ENCODE data around the gene CSF3R.

Gene CSF3R

GRCh38 chr1:36450270-36450918 lies 32.3 kb downstream of the CSF3R start, which contains the start of gene OSCP1:
Gene OSCP1, minus strand, starts transcription at chr1:36450451. Its CDS starts 82 bp downstream, at chr1:36450369.
- peak within 1 kb of the TSS; percentile 70 for H3K4me3 ChIP-seq (ENCODE audit: low read depth, low read length)
- DNase-seq: peak; percentile 93
- peaks cover 10% of the 10 kb centered on the region for H3K36me3 ChIP-seq (replicated peaks)
- TF ChIP-seq CTCF (IDR thresholded peaks at IDR 0.05; ENCODE audit: low read depth, low read length, missing control alignments): no peak
- in situ Hi-C loops (cut with HindIII; ENCODE audit: low pct_ligation_motif_present, low sequenced_read_pairs): no loop called here
- no peaks in the 10 kb centered on the region for H3K27me3 ChIP-seq (replicated peaks)
- peak within 1 kb of the TSS; percentile 92 for H3K27ac ChIP-seq

GRCh38 chr1:36448530-36449056 lies 34.1 kb downstream of the CSF3R start:
- H3K27ac ChIP-seq: no peak overlapping the region
- no peak overlapping the region for H3K4me3 ChIP-seq (ENCODE audit: low read depth, low read length)
- TF ChIP-seq CTCF (IDR thresholded peaks at IDR 0.05; ENCODE audit: low read depth, low read length, missing control alignments): no peak
- no peaks in the 10 kb centered on the region for H3K27me3 ChIP-seq (replicated peaks)
- no peaks in the 10 kb centered on the region for H3K36me3 ChIP-seq (replicated peaks)
- in situ Hi-C loops (cut with HindIII; ENCODE audit: low pct_ligation_motif_present, low sequenced_read_pairs): no loop called here
- no peak for DNase-seq

GRCh38 chr1:36447450-36447849 lies 35.3 kb downstream of the CSF3R start:
- no peak overlapping the region for H3K27ac ChIP-seq
- in situ Hi-C loops (cut with HindIII; ENCODE audit: low pct_ligation_motif_present, low sequenced_read_pairs): no loop called here
- no peak for TF ChIP-seq CTCF (IDR thresholded peaks at IDR 0.05; ENCODE audit: low read depth, low read length, missing control alignments)
- no peak for DNase-seq
- H3K4me3 ChIP-seq (ENCODE audit: low read depth, low read length): no peak overlapping the region
- no peaks in the 10 kb centered on the region for H3K36me3 ChIP-seq (replicated peaks)
- no peaks in the 10 kb centered on the region for H3K27me3 ChIP-seq (replicated peaks)

GRCh38 chr1:36446746-36447145 lies 36.0 kb downstream of the CSF3R start:
- TF ChIP-seq CTCF (IDR thresholded peaks at IDR 0.05; ENCODE audit: low read depth, low read length, missing control alignments): no peak
- in situ Hi-C loops (cut with HindIII; ENCODE audit: low pct_ligation_motif_present, low sequenced_read_pairs): no loop called here
- DNase-seq: no peak
- H3K36me3 ChIP-seq (replicated peaks): no peaks in the 10 kb centered on the region
- H3K4me3 ChIP-seq (ENCODE audit: low read depth, low read length): no peak overlapping the region
- no peaks in the 10 kb centered on the region for H3K27me3 ChIP-seq (replicated peaks)
- no peak overlapping the region for H3K27ac ChIP-seq

- no peaks in the 10 kb centered on the region for H3K27me3 ChIP-seq (replicated peaks)
- peak; percentile 67 for TF ChIP-seq CTCF (IDR thresholded peaks at IDR 0.05; ENCODE audit: low read depth, low read length, missing control alignments)
- no peak for DNase-seq
- no peak overlapping the region for H3K27ac ChIP-seq
- no peaks in the 10 kb centered on the region for H3K36me3 ChIP-seq (replicated peaks)
- no peak overlapping the region for H3K4me3 ChIP-seq (ENCODE audit: low read depth, low read length)
- in situ Hi-C loops (cut with HindIII; ENCODE audit: low pct_ligation_motif_present, low sequenced_read_pairs): no loop called here
Observed at GRCh38 chr1:36446271-36446670, 36.4 kb downstream of the CSF3R start.

- Histone ChIP-seq H3K27me3 (replicated peaks) (no peaks in the 10 kb centered on the region), H3K4me3 (ENCODE audit: low read depth, low read length) (no peak overlapping the region), H3K36me3 (replicated peaks) (no peaks in the 10 kb centered on the region), H3K27ac (no peak overlapping the region)
- in situ Hi-C loops (cut with HindIII; ENCODE audit: low pct_ligation_motif_present, low sequenced_read_pairs): no loop called here
- TF ChIP-seq CTCF (IDR thresholded peaks at IDR 0.05; ENCODE audit: low read depth, low read length, missing control alignments): no peak
- no peak for DNase-seq
Observed at GRCh38 chr1:36443297-36443696, 39.4 kb downstream of the CSF3R start.
